ENCODE results near the gene VAMP3. TPM values are rescaled to one million over a fixed set of nuclear protein-coding genes. Genes with fewer than 3 reads are reported as not detected.

VAMP3 gene
- polyA plus RNA-seq, 1 donor (not counting 4 experiments of a cell fraction or from before 2014, with no cell fraction given) = 219 TPM

DNA sequence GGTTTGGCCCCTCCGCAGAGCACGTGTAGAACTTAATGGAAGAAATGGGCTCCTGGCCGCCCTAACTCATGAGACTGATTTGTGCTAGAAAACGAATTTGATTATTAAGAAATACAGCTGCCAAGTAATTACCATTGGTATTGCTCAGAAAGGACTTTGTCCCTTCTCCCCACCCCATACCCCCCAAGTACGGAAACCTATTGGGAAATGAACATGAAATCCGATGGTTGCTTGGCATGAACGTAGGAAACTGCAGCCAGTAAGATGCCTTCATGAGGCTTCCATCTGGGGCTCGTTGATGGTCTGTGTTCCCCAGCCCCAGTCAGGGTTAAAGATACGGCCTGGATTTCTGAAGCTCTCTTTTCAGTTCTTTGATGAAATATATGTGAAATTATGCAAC is 34.4 kb downstream of the VAMP3 start:
- Histone ChIP-seq H3K9ac (ENCODE audit: control insufficient read depth, extremely low read depth, insufficient read depth, low read length) (no peak overlapping the region), H3K27me3 (ENCODE audit: control insufficient read depth, extremely low read depth, insufficient read depth, low read length) (no peaks in the 10 kb centered on the region), H3K79me2 (ENCODE audit: control insufficient read depth, insufficient read depth, low read length) (no peaks in the 10 kb centered on the region), H3K27ac (ENCODE audit: control insufficient read depth, insufficient read depth, low read length) (no peak overlapping the region), H3K9me1 (ENCODE audit: control insufficient read depth, extremely low read depth, insufficient read depth, low read length) (no peaks in the 10 kb centered on the region), H3K4me2 (ENCODE audit: control insufficient read depth, extremely low read depth, insufficient read depth, low read depth, low read length) (no peak overlapping the region), H3K4me3 (ENCODE audit: control insufficient read depth in 2 of 3, extremely low read depth in 1 of 3, insufficient read depth in 2 of 3, low read depth in 1 of 3, low read length in 3 of 3) (no peak overlapping the region), H4K20me1 (ENCODE audit: control insufficient read depth, extremely low read depth, insufficient read depth, low read length) (no peaks in the 10 kb centered on the region), H2AFZ (ENCODE audit: control insufficient read depth, low read length) (no peak overlapping the region), H3K9me3 (ENCODE audit: control insufficient read depth, low read depth, low read length) (no peaks in the 10 kb centered on the region), H3K4me1 (ENCODE audit: control insufficient read depth, extremely low read depth, insufficient read depth, low read length) (peaks cover 5% of the 10 kb centered on the region), H3K36me3 (ENCODE audit: control insufficient read depth in 2 of 2, extremely low read depth in 1 of 2, insufficient read depth in 2 of 2, low read length in 2 of 2) (peaks cover 4% of the 10 kb centered on the region in 2 experiments)
- DNase-seq (ENCODE audit: low read depth, low spot score) = no peak
- TF ChIP-seq EZH2 (IDR thresholded peaks at IDR 0.05; ENCODE audit: low read length) = no peak
- TF ChIP-seq, protein P1, sequence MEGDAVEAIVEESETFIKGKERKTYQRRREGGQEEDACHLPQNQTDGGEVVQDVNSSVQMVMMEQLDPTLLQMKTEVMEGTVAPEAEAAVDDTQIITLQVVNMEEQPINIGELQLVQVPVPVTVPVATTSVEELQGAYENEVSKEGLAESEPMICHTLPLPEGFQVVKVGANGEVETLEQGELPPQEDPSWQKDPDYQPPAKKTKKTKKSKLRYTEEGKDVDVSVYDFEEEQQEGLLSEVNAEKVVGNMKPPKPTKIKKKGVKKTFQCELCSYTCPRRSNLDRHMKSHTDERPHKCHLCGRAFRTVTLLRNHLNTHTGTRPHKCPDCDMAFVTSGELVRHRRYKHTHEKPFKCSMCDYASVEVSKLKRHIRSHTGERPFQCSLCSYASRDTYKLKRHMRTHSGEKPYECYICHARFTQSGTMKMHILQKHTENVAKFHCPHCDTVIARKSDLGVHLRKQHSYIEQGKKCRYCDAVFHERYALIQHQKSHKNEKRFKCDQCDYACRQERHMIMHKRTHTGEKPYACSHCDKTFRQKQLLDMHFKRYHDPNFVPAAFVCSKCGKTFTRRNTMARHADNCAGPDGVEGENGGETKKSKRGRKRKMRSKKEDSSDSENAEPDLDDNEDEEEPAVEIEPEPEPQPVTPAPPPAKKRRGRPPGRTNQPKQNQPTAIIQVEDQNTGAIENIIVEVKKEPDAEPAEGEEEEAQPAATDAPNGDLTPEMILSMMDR (optimal IDR thresholded peaks at IDR 0.05 in 1 of 3, IDR thresholded peaks at IDR 0.05 in 1 of 3, conservative IDR thresholded peaks at IDR 0.05 in 1 of 3; ENCODE audit: extremely low read depth in 1 of 3, insufficient read depth in 2 of 3, low read length in 3 of 3) = no peak
- FAIRE-seq = no peak
- dilution Hi-C loops (cut with MboI; ENCODE audit: extremely low pct_ligation_motif_present, low sequenced_read_pairs) = no loop called here

GRCh38 chr1:7808253-7808844 is 37.3 kb downstream of the VAMP3 start:
- no peaks in the 10 kb centered on the region for H3K9me1 ChIP-seq (ENCODE audit: control insufficient read depth, extremely low read depth, insufficient read depth, low read length)
- no peak overlapping the region for H2AFZ ChIP-seq (ENCODE audit: control insufficient read depth, low read length)
- DNase-seq (ENCODE audit: low read depth, low spot score) (no peak), FAIRE-seq (no peak)
- no peaks in the 10 kb centered on the region for H4K20me1 ChIP-seq (ENCODE audit: control insufficient read depth, extremely low read depth, insufficient read depth, low read length)
- H3K27me3 ChIP-seq (ENCODE audit: control insufficient read depth, extremely low read depth, insufficient read depth, low read length) = no peaks in the 10 kb centered on the region
- H3K4me3 ChIP-seq (ENCODE audit: control insufficient read depth in 2 of 3, extremely low read depth in 1 of 3, insufficient read depth in 2 of 3, low read depth in 1 of 3, low read length in 3 of 3) = no peak overlapping the region
- H3K4me2 ChIP-seq (ENCODE audit: control insufficient read depth, extremely low read depth, insufficient read depth, low read depth, low read length) = no peak overlapping the region
- dilution Hi-C loops (cut with MboI; ENCODE audit: extremely low pct_ligation_motif_present, low sequenced_read_pairs) = no loop called here
- no peak overlapping the region for H3K27ac ChIP-seq (ENCODE audit: control insufficient read depth, insufficient read depth, low read length)
- TF ChIP-seq, protein P1 (optimal IDR thresholded peaks at IDR 0.05 in 1 of 3, IDR thresholded peaks at IDR 0.05 in 1 of 3, conservative IDR thresholded peaks at IDR 0.05 in 1 of 3; ENCODE audit: extremely low read depth in 1 of 3, insufficient read depth in 2 of 3, low read length in 3 of 3) = peak in 2 of 3 experiments; percentile 16 to 52
- no peak for TF ChIP-seq EZH2 (IDR thresholded peaks at IDR 0.05; ENCODE audit: low read length)
- peaks cover 8 to 10% of the 10 kb centered on the region in 2 experiments for H3K36me3 ChIP-seq (ENCODE audit: control insufficient read depth in 2 of 2, extremely low read depth in 1 of 2, insufficient read depth in 2 of 2, low read length in 2 of 2)
- no peaks in the 10 kb centered on the region for H3K9me3 ChIP-seq (ENCODE audit: control insufficient read depth, low read depth, low read length)
- H3K9ac ChIP-seq (ENCODE audit: control insufficient read depth, extremely low read depth, insufficient read depth, low read length) = no peak overlapping the region
- H3K79me2 ChIP-seq (ENCODE audit: control insufficient read depth, insufficient read depth, low read length) = no peaks in the 10 kb centered on the region
- H3K4me1 ChIP-seq (ENCODE audit: control insufficient read depth, extremely low read depth, insufficient read depth, low read length) = peaks cover 5% of the 10 kb centered on the region
